ENCODE measurements around the gene TXNDC9.
"Not testable (repeated sequence)": the region's sequence is repeated elsewhere in the genome, so short reads cannot be mapped to it uniquely, and the experiment has no call there.

TXNDC9 gene

GRCh38 chr2:99348173-99348572, 12.0 kb upstream of the TXNDC9 start:
- Mint-ChIP-seq H3K27me3 (no peaks in the 10 kb centered on the region), H3K9me3 (no peaks in the 10 kb centered on the region), H3K36me3 (ENCODE audit: insufficient read depth) (peaks cover 7% of the 10 kb centered on the region), H3K4me1 (ENCODE audit: low read depth in 2 of 2) (peaks cover 33 to 44% of the 10 kb centered on the region in 2 donors), H3K4me3 (no peak overlapping the region), H3K27ac (peak overlapping the region; percentile 2 to 48)
- ATAC-seq (replicated peaks) (no peak), DNase-seq (no peak)

GRCh38 chr2:99346218-99346617, 10.1 kb upstream of the TXNDC9 start:
- Mint-ChIP-seq H3K27me3 (no peaks in the 10 kb centered on the region), H3K4me1 (ENCODE audit: low read depth in 2 of 2) (peaks cover 39 to 56% of the 10 kb centered on the region in 2 donors), H3K36me3 (ENCODE audit: insufficient read depth) (peaks cover 10% of the 10 kb centered on the region), H3K4me3 (no peak overlapping the region), H3K27ac (no peak overlapping the region), H3K9me3 (no peaks in the 10 kb centered on the region)
- DNase-seq (no peak), ATAC-seq (replicated peaks) (no peak)

GRCh38 chr2:99345446-99345845, 9.3 kb upstream of the TXNDC9 start:
- not testable (repeated sequence) for ATAC-seq (replicated peaks); H3K9me3 Mint-ChIP-seq; H3K4me3 Mint-ChIP-seq; DNase-seq; H3K27me3 Mint-ChIP-seq
- Mint-ChIP-seq H3K4me1 (ENCODE audit: low read depth in 2 of 2) (peaks cover 37 to 54% of the 10 kb centered on the region in 2 donors), H3K36me3 (ENCODE audit: insufficient read depth) (peaks cover 10% of the 10 kb centered on the region), H3K27ac (peak overlapping the region in 1 of 2 donors; percentile 62)

- Mint-ChIP-seq H3K36me3 (ENCODE audit: insufficient read depth) (peaks cover 13% of the 10 kb centered on the region), H3K4me3 (no peak overlapping the region), H3K4me1 (ENCODE audit: low read depth in 2 of 2) (peaks cover 23 to 42% of the 10 kb centered on the region in 2 donors), H3K27ac (peak overlapping the region in 1 of 2 donors; percentile 8), H3K27me3 (no peaks in the 10 kb centered on the region), H3K9me3 (no peaks in the 10 kb centered on the region)
- DNase-seq = no peak
- no peak for ATAC-seq (replicated peaks)
Observed at GRCh38 chr2:99342536-99342935, 6.4 kb upstream of the TXNDC9 start.

- Mint-ChIP-seq H3K9me3 (no peaks in the 10 kb centered on the region), H3K4me3 (no peak overlapping the region), H3K4me1 (ENCODE audit: low read depth in 2 of 2) (peaks cover 20 to 33% of the 10 kb centered on the region in 2 donors), H3K27me3 (no peaks in the 10 kb centered on the region), H3K27ac (peak overlapping the region in 1 of 2 donors; percentile 18), H3K36me3 (ENCODE audit: insufficient read depth) (peaks cover 13% of the 10 kb centered on the region)
- DNase-seq (no peak), ATAC-seq (replicated peaks) (no peak)
Observed at GRCh38 chr2:99340669-99341236, 4.6 kb upstream of the TXNDC9 start.

GRCh38 chr2:99338029-99338585, 2.0 kb upstream of the TXNDC9 start:
- no peak for ATAC-seq (replicated peaks)
- Mint-ChIP-seq H3K27ac (no peak overlapping the region), H3K4me3 (no peak overlapping the region), H3K4me1 (ENCODE audit: low read depth in 2 of 2) (peaks cover 16 to 32% of the 10 kb centered on the region in 2 donors), H3K27me3 (no peaks in the 10 kb centered on the region), H3K9me3 (no peaks in the 10 kb centered on the region), H3K36me3 (ENCODE audit: insufficient read depth) (peaks cover 10% of the 10 kb centered on the region)
- peak in 1 of 3 experiments; percentile 3 for DNase-seq

GRCh38 chr2:99337113-99338028, 1.2 kb upstream of the TXNDC9 start, which contains the start of gene EIF5B:
EIF5B (plus strand) TSS chr2:99337389; CDS start chr2:99337555, 166 bp downstream.
- DNase-seq (peak; percentile 84 to 88 (median 88)), ATAC-seq (replicated peaks) (peak; percentile 70)
- Mint-ChIP-seq H3K9me3 (no peaks in the 10 kb centered on the region), H3K4me1 (ENCODE audit: low read depth in 2 of 2) (peaks cover 14 to 28% of the 10 kb centered on the region in 2 donors), H3K27ac (no peak within 1 kb of the TSS), H3K27me3 (no peaks in the 10 kb centered on the region), H3K4me3 (no peak within 1 kb of the TSS), H3K36me3 (ENCODE audit: insufficient read depth) (peaks cover 14% of the 10 kb centered on the region)

- Mint-ChIP-seq H3K36me3 (ENCODE audit: insufficient read depth) (peaks cover 20% of the 10 kb centered on the region), H3K4me1 (ENCODE audit: low read depth in 2 of 2) (peaks cover 12 to 26% of the 10 kb centered on the region in 2 donors), H3K9me3 (no peaks in the 10 kb centered on the region), H3K27ac (no peak overlapping the region), H3K27me3 (no peaks in the 10 kb centered on the region), H3K4me3 (no peak overlapping the region)
- no peak for DNase-seq
- ATAC-seq (replicated peaks) = no peak
Observed at GRCh38 chr2:99336804-99337112, 625 bp upstream of the TXNDC9 start.

GRCh38 chr2:99325384-99325783, 10.7 kb downstream of the TXNDC9 start:
- H3K27ac Mint-ChIP-seq = peak overlapping the region in 1 of 2 donors; percentile 71
- DNase-seq = no peak
- H3K9me3 Mint-ChIP-seq = no peaks in the 10 kb centered on the region
- no peak for ATAC-seq (replicated peaks)
- peaks cover 88% of the 10 kb centered on the region for H3K36me3 Mint-ChIP-seq (ENCODE audit: insufficient read depth)
- H3K4me3 Mint-ChIP-seq = no peak overlapping the region
- H3K4me1 Mint-ChIP-seq (ENCODE audit: low read depth in 2 of 2) = peaks cover 6% of the 10 kb centered on the region in 2 donors
- no peaks in the 10 kb centered on the region for H3K27me3 Mint-ChIP-seq

- H3K4me1 Mint-ChIP-seq (ENCODE audit: low read depth in 2 of 2); ATAC-seq (replicated peaks); H3K27ac Mint-ChIP-seq; DNase-seq; H3K9me3 Mint-ChIP-seq; H3K4me3 Mint-ChIP-seq; H3K27me3 Mint-ChIP-seq: not testable (repeated sequence)
- peaks cover 43% of the 10 kb centered on the region for H3K36me3 Mint-ChIP-seq (ENCODE audit: insufficient read depth)
Observed at GRCh38 chr2:99317873-99318200, 18.3 kb downstream of the TXNDC9 start.

- ATAC-seq (replicated peaks) (no peak), DNase-seq (no peak)
- Mint-ChIP-seq H3K4me3 (no peak overlapping the region), H3K27ac (no peak overlapping the region), H3K27me3 (no peaks in the 10 kb centered on the region), H3K36me3 (ENCODE audit: insufficient read depth) (peaks cover 41% of the 10 kb centered on the region), H3K9me3 (peaks cover 0 to 3% of the 10 kb centered on the region in 2 donors), H3K4me1 (ENCODE audit: low read depth in 2 of 2) (no peaks in the 10 kb centered on the region)
Observed at GRCh38 chr2:99317161-99317872, 18.8 kb downstream of the TXNDC9 start.

- H3K4me1 Mint-ChIP-seq (ENCODE audit: low read depth in 2 of 2); H3K9me3 Mint-ChIP-seq; ATAC-seq (replicated peaks); H3K4me3 Mint-ChIP-seq; H3K27me3 Mint-ChIP-seq; H3K36me3 Mint-ChIP-seq (ENCODE audit: insufficient read depth); DNase-seq: not testable (repeated sequence)
- peak within 1 kb of the TSS in 1 of 2 donors; percentile 68 for H3K27ac Mint-ChIP-seq
Observed at GRCh38 chr2:99301097-99301496, 35.0 kb downstream of the TXNDC9 start, which contains the start of gene LYG1. LYG1 (minus strand) TSS chr2:99301197; CDS start chr2:99295670, 5,527 bp downstream.

- Mint-ChIP-seq H3K27me3 (no peaks in the 10 kb centered on the region), H3K4me3 (no peak overlapping the region), H3K27ac (no peak overlapping the region), H3K36me3 (ENCODE audit: insufficient read depth) (peaks cover 7% of the 10 kb centered on the region), H3K9me3 (no peaks in the 10 kb centered on the region), H3K4me1 (ENCODE audit: low read depth in 2 of 2) (no peaks in the 10 kb centered on the region)
- DNase-seq = no peak
- no peak for ATAC-seq (replicated peaks)
Observed at GRCh38 chr2:99299580-99299979, 36.6 kb downstream of the TXNDC9 start.
